Stimulated activated naive B cell treated with anti-CD40 and anti-IgM and Interleukin-4, amounts not matched to agents 10 μg/mL and 1 μg/mL and 100 μg/mL, for 72 hours (primary cell): ENCODE data around the gene SH3BGR.

Source experiments
- ATAC-seq, 2 donors: fragments of 150-1000 bp; cut with Tn5 transposase; replicated peaks; 2 replicates each; pipeline ENCODE4 v1.10.0; 2021; ENCODE audit warnings: moderate library complexity in 1 of 2
- DNase-seq: peaks from one replicate; pipeline ENCODE4 v3.0.0; 2021
- H3K27ac Mint-ChIP-seq: one replicate; pipeline ENCODE4 v1.8.0; 2022; ENCODE audit warnings: mild to moderate bottlenecking, mixed read lengths
- H3K27me3 Mint-ChIP-seq, 2 donors: one replicate each; pipeline ENCODE4 v1.8.0; 2022; ENCODE audit warnings: mixed read lengths in 2 of 2
- H3K36me3 Mint-ChIP-seq, 2 donors: one replicate each; pipeline ENCODE4 v1.8.0; 2022; ENCODE audit warnings: mixed read lengths in 2 of 2, mild to moderate bottlenecking in 1 of 2
- H3K4me1 Mint-ChIP-seq, 2 donors: one replicate each; pipeline ENCODE4 v1.8.0; 2022; ENCODE audit warnings: mixed read lengths in 2 of 2, mild to moderate bottlenecking in 1 of 2
- H3K4me3 Mint-ChIP-seq, 2 donors: one replicate each; pipeline ENCODE4 v1.8.0; 2022; ENCODE audit warnings: mild to moderate bottlenecking in 2 of 2, mixed read lengths in 2 of 2, moderate library complexity in 1 of 2
- H3K9me3 Mint-ChIP-seq, 2 donors: one replicate each; pipeline ENCODE4 v1.8.0; 2022; ENCODE audit warnings: mixed read lengths in 2 of 2, mild to moderate bottlenecking in 1 of 2

The SH3BGR gene

GRCh38 chr21:39511102-39511501, 59.3 kb downstream of the SH3BGR start:
- Mint-ChIP-seq H3K27me3 (peaks cover 4 to 5% of the 10 kb centered on the region in 2 donors), H3K36me3 (peaks cover 3 to 6% of the 10 kb centered on the region in 2 donors), H3K4me1 (peaks cover 0 to 1% of the 10 kb centered on the region in 2 donors), H3K9me3 (peaks cover 0 to 2% of the 10 kb centered on the region in 2 donors), H3K4me3 (no peak overlapping the region), H3K27ac (no peak overlapping the region)
- DNase-seq (no peak), ATAC-seq (no peak)

GRCh38 chr21:39513735-39514134, 62.0 kb downstream of the SH3BGR start:
- Mint-ChIP-seq H3K27ac (no peak overlapping the region), H3K4me1 (peaks cover 3 to 6% of the 10 kb centered on the region in 2 donors), H3K4me3 (no peak overlapping the region), H3K9me3 (no peaks in the 10 kb centered on the region), H3K27me3 (peaks cover 0 to 9% of the 10 kb centered on the region in 2 donors), H3K36me3 (no peaks in the 10 kb centered on the region)
- ATAC-seq (no peak), DNase-seq (no peak)

- H3K36me3 Mint-ChIP-seq = no peaks in the 10 kb centered on the region
- peaks cover 0 to 9% of the 10 kb centered on the region in 2 donors for H3K27me3 Mint-ChIP-seq
- peaks cover 3 to 6% of the 10 kb centered on the region in 2 donors for H3K4me1 Mint-ChIP-seq
- DNase-seq (no peak), ATAC-seq (no peak)
- H3K4me3 Mint-ChIP-seq = no peak overlapping the region
- H3K27ac Mint-ChIP-seq = no peak overlapping the region
- no peaks in the 10 kb centered on the region for H3K9me3 Mint-ChIP-seq
Observed at GRCh38 chr21:39515684-39516472, 64.1 kb downstream of the SH3BGR start.

- H3K4me3 Mint-ChIP-seq = no peak overlapping the region
- no peak overlapping the region for H3K27ac Mint-ChIP-seq
- H3K9me3 Mint-ChIP-seq = no peaks in the 10 kb centered on the region
- peaks cover 1 to 6% of the 10 kb centered on the region in 2 donors for H3K4me1 Mint-ChIP-seq
- DNase-seq (peak; percentile 29), ATAC-seq (peak; percentile 90 to 94)
- H3K36me3 Mint-ChIP-seq = no peaks in the 10 kb centered on the region
- H3K27me3 Mint-ChIP-seq = peaks cover 6 to 8% of the 10 kb centered on the region in 2 donors
Observed at GRCh38 chr21:39518055-39518846, 66.5 kb downstream of the SH3BGR start.

GRCh38 chr21:39518847-39519210, 67.1 kb downstream of the SH3BGR start:
- ATAC-seq (no peak), DNase-seq (no peak)
- Mint-ChIP-seq H3K4me3 (no peak overlapping the region), H3K27ac (no peak overlapping the region), H3K27me3 (peaks cover 6 to 11% of the 10 kb centered on the region in 2 donors), H3K4me1 (peaks cover 1 to 6% of the 10 kb centered on the region in 2 donors), H3K9me3 (no peaks in the 10 kb centered on the region), H3K36me3 (no peaks in the 10 kb centered on the region)

- Mint-ChIP-seq H3K36me3 (no peaks in the 10 kb centered on the region), H3K4me3 (no peak overlapping the region), H3K27me3 (peaks cover 6 to 11% of the 10 kb centered on the region in 2 donors), H3K9me3 (no peaks in the 10 kb centered on the region), H3K4me1 (peaks cover 1 to 6% of the 10 kb centered on the region in 2 donors), H3K27ac (no peak overlapping the region)
- ATAC-seq = no peak
- no peak for DNase-seq
Observed at GRCh38 chr21:39519835-39520234, 68.1 kb downstream of the SH3BGR start.

- Mint-ChIP-seq H3K4me1 (peaks cover under 1 to 7% of the 10 kb centered on the region in 2 donors), H3K36me3 (no peaks in the 10 kb centered on the region), H3K9me3 (no peaks in the 10 kb centered on the region), H3K27ac (no peak overlapping the region), H3K4me3 (no peak overlapping the region), H3K27me3 (peaks cover 27 to 28% of the 10 kb centered on the region in 2 donors)
- no peak for ATAC-seq
- DNase-seq = no peak
Observed at GRCh38 chr21:39523399-39523798, 71.6 kb downstream of the SH3BGR start.

- H3K4me3 Mint-ChIP-seq = no peak overlapping the region
- no peak overlapping the region for H3K27ac Mint-ChIP-seq
- H3K36me3 Mint-ChIP-seq = no peaks in the 10 kb centered on the region
- ATAC-seq (no peak), DNase-seq (no peak)
- peaks cover 28 to 31% of the 10 kb centered on the region in 2 donors for H3K27me3 Mint-ChIP-seq
- peaks cover 0 to 5% of the 10 kb centered on the region in 2 donors for H3K4me1 Mint-ChIP-seq
- no peaks in the 10 kb centered on the region for H3K9me3 Mint-ChIP-seq
Observed at GRCh38 chr21:39523915-39524314, 72.1 kb downstream of the SH3BGR start.

- ATAC-seq (no peak), DNase-seq (no peak)
- H3K27me3 Mint-ChIP-seq = peaks cover 28 to 31% of the 10 kb centered on the region in 2 donors
- no peak overlapping the region for H3K4me3 Mint-ChIP-seq
- H3K36me3 Mint-ChIP-seq = no peaks in the 10 kb centered on the region
- H3K27ac Mint-ChIP-seq = no peak overlapping the region
- peaks cover 0 to 5% of the 10 kb centered on the region in 2 donors for H3K4me1 Mint-ChIP-seq
- H3K9me3 Mint-ChIP-seq = no peaks in the 10 kb centered on the region
Observed at GRCh38 chr21:39525129-39525528, 73.4 kb downstream of the SH3BGR start.

- peaks cover 0 to 5% of the 10 kb centered on the region in 2 donors for H3K4me1 Mint-ChIP-seq
- H3K4me3 Mint-ChIP-seq = no peak overlapping the region
- H3K27me3 Mint-ChIP-seq = peaks cover 28 to 31% of the 10 kb centered on the region in 2 donors
- no peaks in the 10 kb centered on the region for H3K36me3 Mint-ChIP-seq
- no peak overlapping the region for H3K27ac Mint-ChIP-seq
- no peak for DNase-seq
- peak; percentile 39 to 57 for ATAC-seq
- H3K9me3 Mint-ChIP-seq = no peaks in the 10 kb centered on the region
Observed at GRCh38 chr21:39525601-39526000, 73.8 kb downstream of the SH3BGR start.

- DNase-seq (no peak), ATAC-seq (no peak)
- no peak overlapping the region for H3K27ac Mint-ChIP-seq
- H3K4me3 Mint-ChIP-seq = no peak overlapping the region
- H3K27me3 Mint-ChIP-seq = peaks cover 28 to 34% of the 10 kb centered on the region in 2 donors
- H3K9me3 Mint-ChIP-seq = no peaks in the 10 kb centered on the region
- peaks cover 0 to 5% of the 10 kb centered on the region in 2 donors for H3K4me1 Mint-ChIP-seq
- no peaks in the 10 kb centered on the region for H3K36me3 Mint-ChIP-seq
Observed at GRCh38 chr21:39527067-39527595, 75.4 kb downstream of the SH3BGR start.

GRCh38 chr21:39527664-39528381, 76.1 kb downstream of the SH3BGR start:
- ATAC-seq (no peak), DNase-seq (no peak)
- Mint-ChIP-seq H3K27me3 (peaks cover 28 to 34% of the 10 kb centered on the region in 2 donors), H3K4me1 (peaks cover 0 to 5% of the 10 kb centered on the region in 2 donors), H3K27ac (no peak overlapping the region), H3K9me3 (no peaks in the 10 kb centered on the region), H3K36me3 (no peaks in the 10 kb centered on the region), H3K4me3 (no peak overlapping the region)

- ATAC-seq (no peak), DNase-seq (no peak)
- H3K27ac Mint-ChIP-seq = no peak overlapping the region
- peaks cover 21 to 34% of the 10 kb centered on the region in 2 donors for H3K27me3 Mint-ChIP-seq
- no peak overlapping the region for H3K4me3 Mint-ChIP-seq
- no peaks in the 10 kb centered on the region for H3K9me3 Mint-ChIP-seq
- H3K4me1 Mint-ChIP-seq = peaks cover 0 to 5% of the 10 kb centered on the region in 2 donors
- H3K36me3 Mint-ChIP-seq = no peaks in the 10 kb centered on the region
Observed at GRCh38 chr21:39529026-39529425, 77.3 kb downstream of the SH3BGR start.

- DNase-seq (no peak), ATAC-seq (no peak)
- Mint-ChIP-seq H3K4me1 (no peaks in the 10 kb centered on the region), H3K27ac (no peak overlapping the region), H3K27me3 (peaks cover 25 to 27% of the 10 kb centered on the region in 2 donors), H3K4me3 (no peak overlapping the region), H3K9me3 (no peaks in the 10 kb centered on the region), H3K36me3 (no peaks in the 10 kb centered on the region)
Observed at GRCh38 chr21:39531064-39531463, 79.3 kb downstream of the SH3BGR start.
